Cerebellar cortex (tissue), 1 donor: Measurements from ENCODE around the gene ACHE.

Experiments used
- DNase-seq: peaks from one replicate; pipeline ENCODE4 v3.0.0-alpha.2; 2015; ENCODE audit warnings: low spot score

The ACHE gene

DNA sequence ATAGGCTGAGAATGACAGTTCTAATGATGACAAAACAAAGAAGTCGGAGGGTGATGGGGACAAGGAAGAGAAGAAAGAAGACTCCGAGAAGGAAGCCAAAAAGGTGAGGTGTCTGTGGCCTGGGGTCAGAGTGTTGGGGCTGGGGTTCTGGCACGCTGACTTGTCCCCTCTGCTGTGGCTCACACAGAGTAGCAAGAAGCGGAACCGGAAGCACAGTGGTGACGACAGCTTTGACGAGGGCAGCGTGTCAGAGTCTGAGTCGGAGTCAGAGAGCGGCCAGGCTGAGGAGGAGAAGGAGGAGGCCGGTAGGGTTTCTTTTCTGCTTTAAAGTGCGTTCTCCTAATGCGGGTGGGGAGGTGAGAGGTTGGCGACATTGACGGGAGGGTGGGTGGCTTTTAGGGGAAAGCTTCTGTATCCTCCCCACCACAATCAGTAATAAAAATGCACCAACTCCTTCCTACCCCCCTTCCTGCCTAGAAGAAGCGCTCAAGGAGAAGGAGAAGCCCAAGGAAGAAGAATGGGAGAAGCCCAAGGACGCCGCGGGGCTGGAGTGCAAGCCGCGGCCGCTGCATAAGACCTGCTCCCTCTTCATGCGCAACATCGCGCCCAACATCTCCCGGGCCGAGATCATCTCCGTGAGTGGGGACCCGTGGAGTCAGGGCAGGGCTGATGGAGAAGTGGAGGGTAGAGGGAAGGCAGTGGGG, 10.8 kb downstream of the ACHE start:
- no peak for DNase-seq

GRCh38 chr7:100882785-100883526, 12.7 kb downstream of the ACHE start:
- no peak for DNase-seq

GRCh38 chr7:100882201-100882600, 13.5 kb downstream of the ACHE start:
- DNase-seq, result no peak

DNA sequence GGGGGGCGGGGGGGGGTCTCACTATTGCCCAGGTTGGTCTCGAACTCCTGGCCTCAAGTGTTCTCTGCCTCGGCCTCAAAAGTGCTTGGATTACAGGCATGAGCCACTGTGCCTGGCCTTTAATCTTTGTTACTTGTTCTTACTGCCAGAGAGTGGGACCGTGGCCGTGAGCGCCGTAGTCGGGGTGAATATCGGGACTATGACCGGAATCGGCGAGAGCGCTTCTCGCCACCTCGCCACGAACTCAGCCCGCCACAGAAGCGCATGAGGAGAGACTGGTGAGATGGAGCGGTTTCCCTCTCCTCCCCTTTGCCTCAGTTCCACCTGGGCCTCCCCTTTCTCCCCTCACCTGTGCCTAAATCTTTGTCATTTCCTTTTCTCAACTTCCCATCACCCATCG, 14.6 kb downstream of the ACHE start:
- no peak for DNase-seq

DNA sequence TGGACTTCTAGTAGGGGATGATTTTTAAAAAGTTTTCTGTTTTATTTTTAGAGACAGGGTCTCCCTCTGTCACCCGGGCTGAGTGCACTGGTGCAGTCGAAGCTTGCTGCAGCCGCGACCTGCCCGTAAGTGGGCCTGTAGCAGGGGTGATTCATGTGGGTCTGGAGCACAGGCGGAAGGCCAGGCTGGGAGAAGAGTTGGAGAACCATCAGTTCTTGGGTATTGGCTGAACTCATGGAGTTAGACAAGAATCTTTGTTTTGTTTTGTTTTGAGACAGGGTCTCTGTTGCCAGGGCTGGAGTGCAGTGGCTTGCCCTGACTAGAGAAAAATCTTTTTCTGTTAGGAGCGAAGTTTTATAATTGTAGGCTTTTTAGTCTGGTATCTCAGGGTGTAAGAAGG, 15.0 kb downstream of the ACHE start:
- no peak for DNase-seq

DNA sequence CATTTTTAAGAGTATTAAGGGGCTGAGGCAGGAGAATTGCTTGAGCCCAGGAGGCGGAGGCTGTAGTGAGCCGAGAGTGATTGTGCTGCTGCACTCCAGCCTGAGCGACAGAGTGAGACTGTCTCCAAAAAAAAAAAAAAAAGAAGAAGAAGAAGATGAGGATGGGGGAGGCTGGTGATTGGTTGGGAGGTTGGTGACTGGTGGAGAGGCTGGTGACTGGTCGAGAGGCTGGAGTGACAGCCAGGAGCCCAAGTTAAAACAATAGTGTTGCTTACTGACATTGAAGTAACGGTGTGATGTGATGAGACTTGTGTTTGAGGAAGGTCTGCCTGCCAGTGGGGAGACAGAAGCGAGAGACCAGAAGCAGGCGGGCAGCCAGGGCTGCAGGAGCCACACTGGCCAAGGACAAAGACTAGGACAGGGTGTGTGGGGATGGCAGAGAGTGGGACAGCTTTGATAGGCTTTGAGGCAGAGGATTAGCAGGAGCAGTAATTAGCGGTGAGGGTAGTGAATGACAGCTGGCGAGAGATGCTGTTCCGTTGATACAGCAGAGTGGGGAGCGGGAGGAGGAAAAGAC, 15.9 kb downstream of the ACHE start:
- no peak for DNase-seq

DNA sequence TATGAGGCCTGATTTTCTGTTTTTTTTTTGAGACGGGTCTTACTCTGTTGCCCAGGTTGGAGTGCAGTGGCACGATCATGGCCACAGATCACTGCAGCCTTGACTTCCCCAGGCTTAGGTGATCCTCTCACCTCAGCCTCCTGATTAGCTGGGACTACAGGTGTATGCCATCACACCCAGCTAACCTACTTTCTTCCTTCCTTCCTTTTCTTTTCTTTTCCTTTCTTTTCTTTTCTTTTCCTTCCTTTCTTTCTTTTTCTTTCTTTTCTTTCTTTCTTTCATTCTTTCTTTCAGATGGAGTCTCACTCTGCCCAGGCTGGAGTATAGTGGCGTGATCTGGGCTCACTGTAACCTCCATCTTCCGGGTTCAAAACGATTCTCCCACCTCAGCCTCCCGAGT, 17.0 kb downstream of the ACHE start:
- no peak for DNase-seq

DNA sequence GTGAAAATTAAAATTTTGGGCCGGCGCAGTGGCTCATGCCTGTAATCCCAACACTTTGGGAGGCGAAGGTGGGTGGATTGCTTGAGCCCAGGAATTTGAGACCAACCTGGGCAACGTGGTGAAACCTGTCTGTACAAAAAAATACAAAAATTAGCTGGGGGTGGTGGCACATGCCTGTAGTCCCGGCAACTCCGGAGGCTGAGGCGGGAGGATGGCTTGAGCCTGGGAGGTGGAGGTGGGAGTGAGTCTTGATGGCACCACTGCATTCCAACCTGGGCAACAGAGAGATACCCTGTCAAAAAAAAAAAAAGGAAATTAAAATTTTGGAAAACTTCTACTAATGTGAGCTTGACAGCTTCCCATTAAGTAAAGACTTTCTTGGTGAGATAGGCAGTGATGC, 17.7 kb downstream of the ACHE start:
- DNase-seq, result no peak

GRCh38 chr7:100875356-100875751, 20.3 kb downstream of the ACHE start:
- no peak for DNase-seq

- peak; percentile 98 for DNase-seq
Observed at GRCh38 chr7:100874577-100875355, 20.9 kb downstream of the ACHE start, which contains the start of gene SRRT. TSS of gene SRRT (plus strand) at chr7:100875103. CDS start at chr7:100875591, 488 bp downstream.

DNA sequence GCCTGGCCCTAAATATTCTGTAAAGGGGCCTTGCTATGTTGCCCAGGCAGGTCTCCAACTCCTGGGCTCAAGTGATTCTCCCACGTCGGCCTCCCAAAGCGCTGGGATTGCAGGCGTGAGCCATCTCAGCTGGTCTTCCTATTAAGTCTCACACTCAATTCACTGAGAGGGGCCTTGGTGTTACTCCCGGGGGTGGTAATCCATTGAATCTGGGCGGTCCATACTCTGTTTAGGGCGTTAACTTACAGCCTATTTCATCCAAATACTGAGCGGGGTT, 21.4 kb downstream of the ACHE start:
- DNase-seq, result no peak

DNA sequence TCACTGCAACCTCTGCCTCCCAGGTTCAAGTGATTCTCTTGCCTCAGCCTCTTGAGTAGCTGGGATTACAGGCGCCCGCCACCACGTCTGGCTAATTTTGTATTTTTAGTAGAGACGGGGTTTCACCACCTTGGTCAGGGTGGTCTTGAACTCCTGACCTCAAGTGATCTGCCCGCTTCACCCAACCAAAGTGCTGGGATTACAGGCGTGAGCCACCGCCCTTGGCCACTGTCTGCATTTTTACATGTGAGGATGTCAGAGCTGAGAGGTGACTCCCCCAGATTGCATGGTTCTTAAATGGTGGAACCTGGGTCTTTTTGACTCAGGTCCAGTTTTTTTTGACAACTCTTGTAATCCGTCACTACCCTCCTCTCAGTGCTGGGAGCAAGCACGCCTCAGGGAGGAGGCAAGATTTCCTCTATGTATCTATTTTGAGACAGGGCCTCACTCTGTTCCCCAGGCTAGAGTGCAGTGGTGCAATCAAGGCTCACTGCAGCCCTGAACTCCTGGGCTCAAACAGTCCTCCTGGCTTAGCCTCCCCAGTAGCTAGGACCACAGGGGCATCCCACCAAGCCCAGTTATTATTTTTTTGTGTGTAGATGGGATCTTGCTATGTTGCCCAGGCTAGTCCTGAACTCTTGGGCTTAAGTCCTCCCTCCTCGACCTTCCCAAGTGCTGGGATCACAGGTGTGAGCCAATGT, 21.9 kb downstream of the ACHE start:
- DNase-seq, result no peak

DNA sequence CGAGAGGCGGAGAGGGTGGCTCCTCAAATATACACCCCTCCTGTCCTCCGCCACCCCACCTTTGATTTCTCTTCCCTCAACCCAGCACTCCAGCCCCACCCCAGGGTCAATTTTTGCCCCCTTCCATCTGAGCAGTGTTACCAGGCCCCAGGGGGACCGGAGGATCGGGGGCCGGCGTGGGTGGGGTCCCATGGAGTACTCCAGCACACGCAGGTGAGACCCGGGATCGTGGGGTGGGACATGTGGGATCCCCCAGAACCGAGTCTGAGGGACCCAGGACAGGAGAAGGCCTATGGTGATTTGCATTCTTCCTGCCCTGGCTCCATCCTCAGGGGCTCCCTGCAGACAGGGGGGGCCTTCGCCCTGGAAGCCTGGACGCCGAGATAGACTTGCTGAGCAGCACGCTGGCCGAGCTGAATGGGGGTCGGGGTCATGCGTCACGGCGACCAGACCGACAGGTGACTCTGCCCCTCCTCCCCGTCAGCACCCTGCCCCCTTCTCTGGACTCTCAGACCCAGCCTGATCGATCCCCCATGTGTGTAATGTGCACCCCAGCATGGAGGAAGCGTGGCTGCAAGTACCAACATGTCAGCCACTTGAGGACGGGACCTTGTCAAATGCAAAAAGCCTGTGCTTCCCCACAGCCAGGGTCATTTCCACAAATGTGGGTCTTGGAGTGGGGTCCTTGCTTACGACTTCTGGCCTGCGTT, 27.8 kb downstream of the ACHE start:
- no peak for DNase-seq

DNA sequence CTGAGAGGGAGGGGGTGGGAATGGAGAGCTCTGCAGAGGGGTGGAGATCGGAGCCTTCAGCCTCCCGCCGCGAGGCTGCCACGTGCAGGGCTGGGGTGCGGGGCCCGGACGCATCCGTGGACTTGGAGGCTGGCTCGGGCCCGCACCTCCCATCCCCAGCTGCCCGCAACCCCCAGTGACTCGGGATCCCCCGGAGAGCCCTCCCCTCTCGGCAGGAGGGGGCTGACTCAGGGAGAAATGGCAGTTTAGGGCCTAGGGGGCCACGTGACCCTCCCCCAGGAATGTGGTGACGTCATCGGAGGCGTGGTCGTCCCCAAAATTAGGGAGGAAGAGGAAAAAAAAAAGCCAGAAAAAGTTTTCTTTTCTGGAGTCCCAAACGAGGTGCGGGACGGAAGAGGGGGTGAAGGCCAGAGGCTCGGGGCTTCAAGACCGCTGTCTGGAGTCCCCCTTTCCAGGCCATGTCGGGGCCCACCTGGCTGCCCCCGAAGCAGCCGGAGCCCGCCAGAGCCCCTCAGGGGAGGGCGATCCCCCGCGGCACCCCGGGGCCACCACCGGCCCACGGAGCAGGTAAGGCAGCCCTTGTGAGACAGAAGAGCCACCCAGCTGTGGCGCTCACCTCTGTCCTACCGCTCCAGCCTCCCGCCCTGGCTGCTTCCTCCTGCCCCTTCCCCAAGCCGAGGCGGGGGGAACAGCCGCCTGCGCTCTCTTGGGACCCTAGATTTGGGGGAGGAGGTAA, 28.5 kb downstream of the ACHE start, which contains the start of gene TRIP6:
Gene TRIP6 (plus strand): TSS at position 348 of the 736 bp plus-strand sequence. CDS start 111 bp downstream, at position 459.
- DNase-seq, result peak; percentile 82

- no peak for DNase-seq
Observed at GRCh38 chr7:100866729-100867039, 29.0 kb downstream of the ACHE start.

GRCh38 chr7:100865938-100866728, 29.6 kb downstream of the ACHE start:
- peak; percentile 82 for DNase-seq

DNA sequence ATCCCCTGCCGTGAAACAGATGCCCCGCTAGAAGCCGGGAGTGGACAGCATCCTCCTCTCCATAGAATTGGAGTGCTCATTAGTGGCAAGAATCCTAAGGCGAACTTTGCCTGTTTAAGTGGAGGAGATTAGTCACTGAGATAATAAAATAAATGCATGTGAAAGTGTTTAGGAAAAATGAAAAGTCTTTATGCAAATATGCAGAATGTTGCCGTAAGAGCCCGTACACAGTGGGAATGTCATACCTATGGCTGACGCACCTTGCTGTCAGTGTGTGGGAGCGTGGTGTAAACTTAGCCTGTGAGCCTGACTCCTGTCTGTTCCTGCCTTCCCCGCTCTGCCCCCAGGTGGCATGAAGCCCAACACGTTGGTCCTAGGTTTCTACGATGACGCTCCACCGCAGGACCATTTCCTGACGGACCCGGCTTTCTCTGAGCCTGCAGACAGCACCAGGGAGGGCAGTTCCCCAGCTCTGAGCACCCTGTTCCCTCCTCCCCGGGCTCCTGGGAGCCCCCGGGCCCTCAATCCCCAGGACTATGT, 30.2 kb downstream of the ACHE start:
- DNase-seq, result peak; percentile 74

- DNase-seq, result no peak
Observed at GRCh38 chr7:100864263-100864845, 31.3 kb downstream of the ACHE start.

- no peak for DNase-seq
Observed at GRCh38 chr7:100863406-100863950, 32.2 kb downstream of the ACHE start.
